GM12874 (cell line): ENCODE data around the gene PRKAR1B.

Experiments
- TF ChIP-seq, protein P1 (sequence below): IDR thresholded peaks from 2 replicates; pipeline ENCODE4 v1.5.1; 2011; ENCODE audit warnings: low read depth, mild to moderate bottlenecking, control low read depth, low read length, moderate library complexity; ENCODE audit not compliant: insufficient read depth

PRKAR1B gene

DNA sequence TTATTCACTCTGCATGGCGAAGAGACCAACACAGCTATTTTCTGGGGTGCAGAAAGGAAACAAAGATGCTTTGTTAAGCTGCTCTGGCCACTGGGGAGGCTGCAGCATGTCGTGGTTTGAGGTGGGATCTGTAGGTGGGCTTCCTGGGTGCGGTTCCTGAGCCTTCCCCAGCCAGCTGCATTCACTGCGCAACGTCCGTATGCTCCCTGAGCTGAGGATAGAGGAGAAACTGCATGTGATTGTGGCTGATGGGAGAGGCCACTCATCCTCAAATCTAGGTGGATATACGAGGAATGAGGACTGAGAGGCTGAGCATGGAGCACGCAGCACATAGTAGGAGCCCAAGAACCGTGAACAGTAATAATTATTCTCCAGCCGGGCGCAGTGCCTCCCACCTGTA lies 10.4 kb downstream of the PRKAR1B start:
- TF ChIP-seq, protein P1, sequence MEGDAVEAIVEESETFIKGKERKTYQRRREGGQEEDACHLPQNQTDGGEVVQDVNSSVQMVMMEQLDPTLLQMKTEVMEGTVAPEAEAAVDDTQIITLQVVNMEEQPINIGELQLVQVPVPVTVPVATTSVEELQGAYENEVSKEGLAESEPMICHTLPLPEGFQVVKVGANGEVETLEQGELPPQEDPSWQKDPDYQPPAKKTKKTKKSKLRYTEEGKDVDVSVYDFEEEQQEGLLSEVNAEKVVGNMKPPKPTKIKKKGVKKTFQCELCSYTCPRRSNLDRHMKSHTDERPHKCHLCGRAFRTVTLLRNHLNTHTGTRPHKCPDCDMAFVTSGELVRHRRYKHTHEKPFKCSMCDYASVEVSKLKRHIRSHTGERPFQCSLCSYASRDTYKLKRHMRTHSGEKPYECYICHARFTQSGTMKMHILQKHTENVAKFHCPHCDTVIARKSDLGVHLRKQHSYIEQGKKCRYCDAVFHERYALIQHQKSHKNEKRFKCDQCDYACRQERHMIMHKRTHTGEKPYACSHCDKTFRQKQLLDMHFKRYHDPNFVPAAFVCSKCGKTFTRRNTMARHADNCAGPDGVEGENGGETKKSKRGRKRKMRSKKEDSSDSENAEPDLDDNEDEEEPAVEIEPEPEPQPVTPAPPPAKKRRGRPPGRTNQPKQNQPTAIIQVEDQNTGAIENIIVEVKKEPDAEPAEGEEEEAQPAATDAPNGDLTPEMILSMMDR, result no peak

DNA sequence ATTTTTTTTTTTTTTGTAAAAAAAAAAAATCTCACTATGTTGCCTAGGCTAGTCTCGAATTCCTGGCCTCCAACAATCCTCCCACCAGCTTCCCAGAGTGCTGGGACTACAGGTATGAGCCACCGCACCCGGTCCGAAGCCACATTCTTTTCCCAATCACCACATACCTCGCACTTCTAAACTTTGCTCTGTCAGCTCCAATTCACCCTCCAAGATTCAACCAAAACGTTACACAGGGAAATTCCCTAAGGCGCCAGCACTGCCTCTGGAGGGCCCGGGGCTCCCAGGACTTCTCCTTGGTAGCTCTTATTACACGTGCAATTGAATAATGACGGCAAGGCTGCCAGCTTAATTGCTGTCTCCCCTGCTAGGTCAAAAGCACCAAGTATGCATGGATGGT lies 10.9 kb downstream of the PRKAR1B start:
- TF ChIP-seq, protein P1, result no peak

DNA sequence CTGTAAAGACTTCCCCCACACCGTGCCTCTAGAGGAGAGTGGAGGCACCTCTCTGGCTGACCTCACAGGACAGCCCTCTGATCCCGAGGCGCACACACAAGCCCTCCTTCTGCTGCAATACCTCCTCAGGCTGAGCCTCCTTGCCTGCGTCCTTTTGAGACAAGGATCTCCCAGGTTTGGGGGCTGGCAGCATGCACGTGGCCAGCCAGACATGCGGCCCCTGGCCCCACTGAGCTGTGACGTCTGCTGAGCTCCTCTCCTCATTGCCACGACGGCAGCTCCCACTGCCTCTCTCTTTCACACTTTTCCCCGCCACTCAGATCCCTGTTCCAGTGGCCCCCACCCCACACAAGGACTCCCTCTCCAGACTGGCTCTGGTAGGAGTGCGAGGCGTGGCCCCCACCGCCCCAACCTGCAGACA lies 12.8 kb downstream of the PRKAR1B start:
- TF ChIP-seq, protein P1, result no peak

DNA sequence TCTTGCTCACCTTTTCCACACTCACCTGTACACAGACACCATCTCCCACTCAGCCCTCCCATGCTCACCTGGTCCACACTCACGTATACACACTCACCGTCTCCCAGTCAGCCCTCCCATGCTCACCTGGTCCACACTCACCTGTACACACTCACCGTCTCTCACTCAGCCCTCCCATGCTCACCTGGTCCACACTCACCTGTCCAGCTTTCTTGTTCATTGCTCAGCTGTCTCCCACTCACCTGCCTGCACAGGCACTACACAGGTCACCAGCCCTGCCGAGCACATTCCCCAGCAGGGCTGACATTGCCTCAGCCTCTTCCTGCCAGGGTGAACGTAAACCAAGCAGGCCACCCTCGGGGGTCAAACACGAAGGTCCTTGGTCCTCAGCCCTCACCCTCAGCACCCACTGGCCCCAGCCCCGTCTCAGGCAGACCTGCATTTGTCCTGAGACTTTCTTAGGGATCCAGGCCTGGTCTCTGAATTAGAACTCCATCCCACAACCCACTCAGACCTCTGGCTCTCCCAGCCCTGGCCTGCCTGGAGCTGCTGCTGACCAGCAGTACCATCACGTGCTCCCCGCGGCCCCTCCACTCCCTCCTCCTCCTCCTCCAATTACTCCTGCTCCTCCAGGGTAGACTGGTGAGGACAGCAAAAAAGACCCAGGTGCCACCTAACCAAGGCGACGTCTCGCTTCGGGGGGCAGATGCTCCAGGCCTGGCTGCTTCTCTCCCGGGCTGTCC lies 13.4 kb downstream of the PRKAR1B start:
- TF ChIP-seq, protein P1, result no peak

DNA sequence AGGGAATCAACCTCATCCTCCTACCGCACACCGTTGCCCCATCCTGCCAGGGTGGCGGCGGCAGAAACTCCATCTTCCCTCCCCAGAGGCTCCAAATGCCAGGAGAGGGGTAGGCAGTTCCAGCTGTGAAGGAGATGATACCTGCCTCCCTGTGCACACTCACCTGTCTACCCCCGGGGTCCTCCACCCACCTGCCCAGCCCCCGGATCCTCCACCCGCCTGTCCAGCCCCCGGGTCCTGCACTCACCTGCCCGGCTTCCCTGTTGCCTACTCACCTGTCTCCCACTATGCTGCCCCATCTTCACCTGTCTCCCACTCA lies 14.0 kb downstream of the PRKAR1B start:
- TF ChIP-seq, protein P1, result no peak

DNA sequence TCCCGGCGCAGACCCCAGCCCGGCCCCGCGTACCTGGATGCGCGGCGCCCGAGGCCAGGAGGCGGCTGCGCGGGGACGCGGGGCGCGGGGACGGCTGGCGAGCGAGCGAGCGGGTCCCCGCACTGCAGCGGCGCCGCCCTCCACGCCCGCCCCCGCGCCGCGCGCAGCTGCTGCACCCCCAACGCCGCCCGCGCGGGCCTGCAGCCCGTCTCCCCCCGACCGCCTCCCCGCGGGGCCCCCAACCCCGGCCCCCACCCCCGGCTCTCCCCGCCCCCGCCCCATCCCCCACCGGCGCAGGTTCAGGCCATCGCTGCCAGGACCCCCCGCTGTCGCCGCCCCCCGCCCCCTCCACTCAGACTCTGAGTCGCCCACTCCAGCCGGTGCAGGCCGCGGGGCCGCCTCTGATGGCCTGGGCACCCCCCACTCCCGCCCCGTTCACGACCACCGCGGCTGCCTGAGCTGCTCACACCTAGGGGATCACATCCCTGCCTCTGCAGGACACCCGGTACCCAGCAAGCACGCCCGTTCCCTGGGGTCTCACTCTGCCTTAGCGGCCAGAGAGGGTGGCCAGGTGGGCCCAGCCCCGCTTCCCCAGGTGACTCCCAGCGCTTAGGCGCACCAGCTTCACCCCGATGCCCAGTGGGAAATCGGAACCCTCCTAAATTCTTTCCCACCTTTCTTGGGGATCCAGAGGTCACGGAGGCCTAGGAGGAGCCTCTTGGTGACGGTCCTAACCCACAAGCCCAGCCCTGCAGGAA lies 14.5 kb downstream of the PRKAR1B start:
- TF ChIP-seq, protein P1, result no peak

DNA sequence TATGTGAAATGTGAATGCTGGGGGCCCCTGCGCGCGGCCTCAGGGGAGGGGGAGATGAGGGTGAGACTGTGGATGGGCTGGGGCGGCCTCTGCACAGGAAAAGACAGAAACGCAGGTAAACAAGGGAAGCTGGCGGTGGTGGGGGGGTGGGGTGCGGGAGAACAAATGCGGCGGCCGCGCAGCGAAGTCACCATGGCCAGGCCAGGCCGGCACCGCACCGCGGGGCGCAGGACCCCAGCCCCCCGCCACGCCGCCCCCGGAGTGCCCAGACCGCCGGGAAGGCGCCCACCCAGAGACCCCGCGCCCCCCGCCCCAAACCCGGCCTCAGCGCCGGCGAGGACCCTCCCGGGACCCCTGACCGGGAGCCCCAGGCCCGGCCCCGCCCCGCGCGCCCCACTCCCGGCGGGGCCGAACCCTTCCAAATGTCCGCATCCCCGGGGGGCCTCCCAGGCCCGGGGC lies 15.1 kb downstream of the PRKAR1B start:
- TF ChIP-seq, protein P1, result no peak
